Globus pallidus (tissue), 1 donor: ENCODE data around the gene KLRF1.
"Not testable (repeated sequence)": the region's sequence is repeated elsewhere in the genome, so short reads cannot be mapped to it uniquely, and the experiment has no call there.

Experiments
- DNase-seq: peaks from one replicate; pipeline ENCODE4 v3.0.0-alpha.2; 2015; ENCODE audit warnings: low spot score

The KLRF1 gene

DNA sequence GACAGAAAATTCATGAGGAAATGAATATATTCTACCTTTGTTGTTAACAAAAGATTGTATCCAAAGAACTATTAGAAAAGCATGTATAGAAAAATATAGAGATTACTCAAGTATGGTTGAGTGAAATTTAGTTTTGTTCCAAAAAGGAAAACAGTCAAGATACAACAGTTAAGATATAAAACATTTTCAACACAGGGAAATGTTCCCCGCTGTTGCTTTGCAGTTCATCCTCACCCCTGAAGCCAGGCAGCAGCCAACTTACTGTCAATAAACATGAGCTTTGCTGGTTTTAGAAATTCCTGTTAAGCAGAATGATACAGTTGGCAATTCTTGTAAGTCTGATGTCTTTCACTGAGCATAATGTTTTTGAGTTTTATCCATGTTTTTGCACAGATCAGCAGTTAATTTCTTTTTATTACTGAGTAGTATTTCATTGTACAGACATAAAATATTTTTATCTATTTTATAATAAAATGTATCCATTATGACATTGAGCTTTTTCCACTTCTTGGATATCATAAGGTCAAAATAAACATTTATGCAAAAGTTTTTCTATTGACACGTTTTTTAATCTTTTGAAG, 43.1 kb downstream of the KLRF1 start:
- DNase-seq: no peak

DNA sequence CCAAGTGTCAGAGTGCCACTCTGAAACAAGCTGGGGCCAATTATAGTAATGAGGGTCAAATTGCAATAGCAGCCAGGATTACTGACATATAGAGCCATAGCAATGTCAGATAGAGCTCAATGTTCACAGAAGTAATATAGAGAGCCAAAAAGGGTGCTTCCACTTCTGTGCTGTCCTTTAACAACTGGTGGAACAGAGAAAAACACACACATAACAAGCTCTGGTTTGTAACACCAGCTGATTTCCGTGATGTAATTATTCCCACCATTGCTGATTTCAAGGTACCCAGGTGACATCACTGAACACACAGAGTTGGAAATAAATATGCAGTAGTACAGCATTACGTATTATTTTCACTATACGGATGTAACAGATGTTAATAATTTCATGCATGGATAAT, 44.9 kb downstream of the KLRF1 start:
- no peak for DNase-seq

DNA sequence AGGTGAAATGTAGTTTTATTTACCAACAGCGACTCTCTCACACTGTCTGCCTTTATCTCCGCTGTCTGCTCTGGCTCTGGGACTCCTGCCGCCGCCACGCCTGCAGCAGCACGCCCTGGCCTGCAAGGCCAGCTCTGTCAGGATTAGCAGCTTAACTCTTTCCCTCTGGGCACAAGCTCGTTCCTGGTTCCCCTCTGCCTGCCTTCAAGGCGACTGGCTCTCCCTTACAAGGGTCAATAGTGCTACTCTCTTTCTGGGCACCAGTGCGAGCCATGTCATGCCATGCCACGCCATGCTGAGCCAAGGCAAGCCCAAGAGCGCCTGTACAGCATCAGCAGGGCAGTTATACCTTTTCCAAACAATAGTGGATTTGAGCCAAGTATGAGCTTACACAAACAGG, 45.5 kb downstream of the KLRF1 start:
- no peak for DNase-seq

DNA sequence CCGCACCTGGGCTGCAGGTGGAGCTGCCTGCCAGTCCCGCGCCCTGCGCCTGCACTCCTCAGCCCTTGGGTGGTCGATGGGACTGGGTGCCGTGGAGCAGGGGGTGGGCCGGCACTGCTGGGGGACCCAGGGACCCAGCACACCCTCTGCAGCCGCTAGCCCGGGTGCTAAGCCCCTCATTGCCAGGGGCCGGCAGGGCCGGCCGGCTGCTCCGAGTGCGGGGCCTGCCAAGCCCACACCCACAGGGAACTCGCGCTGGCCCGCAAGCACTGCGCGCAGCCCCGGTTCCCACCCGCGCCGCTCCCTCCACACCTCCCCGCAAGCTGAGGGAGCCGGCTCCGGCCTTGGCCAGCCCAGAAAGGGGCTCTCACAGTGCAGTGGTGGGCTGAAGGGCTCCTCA, 48.8 kb downstream of the KLRF1 start:
- not testable (repeated sequence) for DNase-seq

DNA sequence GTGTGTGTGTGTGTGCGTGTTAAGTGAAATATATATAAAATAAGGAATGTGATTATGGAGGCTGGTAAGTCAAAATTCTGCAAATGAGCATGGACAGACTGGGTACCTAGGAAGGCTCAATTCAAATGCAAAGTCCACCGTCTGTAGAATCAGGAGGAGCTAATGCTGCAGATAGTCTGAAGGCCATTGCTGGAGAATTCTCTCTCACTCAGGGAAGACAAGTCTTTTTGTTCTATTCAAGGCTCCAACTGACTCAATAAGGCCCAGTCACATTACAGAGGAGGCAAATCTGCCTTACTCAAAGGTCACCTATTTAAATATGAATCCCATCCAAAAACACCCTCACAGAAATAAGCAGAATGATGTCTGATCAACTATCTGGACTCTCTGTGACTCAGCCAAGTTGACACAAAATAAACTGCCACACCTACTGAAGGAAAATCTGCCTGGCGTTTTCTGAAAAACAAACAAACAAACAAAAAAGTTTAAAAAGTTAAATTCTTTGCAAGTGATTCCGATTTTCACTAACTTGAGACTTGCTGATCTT, 53.3 kb downstream of the KLRF1 start:
- no peak for DNase-seq

DNA sequence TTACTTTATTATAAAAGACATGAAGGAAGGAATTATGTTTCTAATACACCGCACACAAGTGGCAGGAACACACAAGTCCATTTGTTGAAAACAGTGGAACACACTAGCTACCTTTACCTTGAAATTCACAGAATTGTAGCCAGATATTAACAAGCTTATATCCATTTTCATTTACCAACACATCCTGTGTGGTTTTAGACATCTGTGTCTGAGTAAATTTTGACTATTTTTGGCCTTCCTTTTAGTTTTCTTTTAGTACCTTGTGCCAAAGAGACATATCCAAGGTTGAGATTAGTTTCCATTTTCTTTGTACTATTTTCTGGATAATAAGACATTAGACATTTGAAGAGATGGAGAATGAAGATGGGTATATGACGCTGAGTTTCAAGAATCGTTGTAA, 54.0 kb downstream of the KLRF1 start, which contains the start of gene KLRF2:
Gene KLRF2 (plus strand): TSS at position 244 of the 400 bp plus-strand sequence. CDS start 107 bp downstream, at position 351.
- no peak for DNase-seq

DNA sequence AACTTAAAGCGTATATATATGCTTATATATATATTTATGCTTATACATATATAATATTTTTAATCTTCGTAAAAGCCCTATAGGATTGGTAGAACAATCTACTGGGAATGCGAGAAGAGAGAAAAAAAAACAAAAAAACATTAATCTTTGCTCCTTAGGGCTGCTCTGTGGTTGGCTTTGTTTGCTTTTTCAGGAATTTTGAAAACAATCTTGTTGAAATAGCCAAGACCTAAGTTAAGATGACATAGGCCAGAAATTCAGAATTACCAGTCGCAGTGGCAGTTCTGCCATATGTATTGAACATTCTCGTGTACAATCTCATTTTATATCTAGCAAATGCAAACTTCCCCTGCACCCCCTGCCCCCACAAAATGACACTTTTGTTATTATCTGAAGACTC, 54.7 kb downstream of the KLRF1 start:
- no peak for DNase-seq

DNA sequence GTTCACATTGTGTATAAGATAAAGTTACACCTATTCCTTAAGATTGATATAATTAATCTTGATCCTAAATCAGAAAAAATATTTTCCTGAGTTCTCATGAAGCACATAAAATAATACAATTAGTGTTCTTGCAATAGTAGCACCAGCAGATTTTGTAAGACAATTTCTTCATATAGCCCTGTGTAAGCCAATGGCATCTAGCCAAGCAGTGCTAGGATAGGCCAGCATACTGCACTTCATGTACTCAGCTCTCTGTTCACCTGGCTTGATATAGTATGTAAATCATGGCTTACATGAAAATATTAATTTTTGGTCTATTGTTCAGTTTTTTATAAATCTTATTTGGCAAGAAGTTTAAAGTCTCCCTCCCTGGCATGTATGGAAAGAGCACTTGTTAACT, 55.9 kb downstream of the KLRF1 start:
- DNase-seq: no peak

DNA sequence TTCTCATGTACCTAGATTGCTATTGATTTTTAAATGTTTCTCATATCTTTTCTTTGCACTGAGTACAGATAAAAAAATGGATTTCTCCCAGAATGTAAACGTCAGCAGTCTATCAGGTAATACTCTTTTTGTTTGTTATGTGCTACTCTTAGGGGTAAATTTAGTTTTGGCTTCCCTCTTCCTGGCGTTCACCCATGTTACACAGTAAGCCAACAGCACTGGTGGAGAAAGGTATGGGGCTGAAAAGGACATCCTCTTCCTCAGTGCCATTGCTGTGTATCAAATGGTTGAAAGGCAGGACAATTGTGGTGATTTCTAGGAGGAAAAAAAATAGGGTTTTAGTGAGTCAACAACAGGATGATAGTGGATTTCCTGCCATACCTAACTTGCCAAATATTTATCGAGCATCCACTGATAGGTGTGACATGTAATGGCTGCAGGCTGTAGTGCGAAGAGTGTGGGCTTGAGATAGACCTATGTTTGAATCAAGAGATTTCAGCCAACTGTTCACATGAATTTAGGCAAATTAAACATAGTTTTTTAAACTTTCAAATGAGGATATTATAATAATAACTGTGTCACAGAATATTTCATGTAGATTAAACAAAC, 61.5 kb downstream of the KLRF1 start:
- DNase-seq: no peak
